NCI-H460 (cell line): Measurements from ENCODE around the gene ITGB1BP2. TPM values are rescaled to one million over a fixed set of nuclear protein-coding genes. Genes with fewer than 3 reads are reported as not detected.
"Not testable (repeated sequence)": the region's sequence is repeated elsewhere in the genome, so short reads cannot be mapped to it uniquely, and the experiment has no call there.

Source experiments
- DNase-seq: peaks from one replicate; pipeline ENCODE4 v3.0.0-alpha.2; 2016; ENCODE audit warnings: low read depth; ENCODE audit errors: extremely low read depth
- polyA plus RNA-seq: library from polyadenylated mRNA; depleted of rRNA; stranded (reverse); fragments of >200 nt; gene quantifications from 2 replicates; pipeline ENCODE4 v1.2.3, GENCODE V29; 2014; cell fraction: nucleus; rRNA removed
- total RNA-seq: library from RNA; depleted of rRNA; stranded (reverse); fragments of >200 nt; shearing (Covaris generic); gene quantifications from 2 replicates; pipeline ENCODE4 v1.2.3, GENCODE V29; 2014; rRNA removed

Gene ITGB1BP2
- total RNA-seq: 1.6 and 2.9 TPM in 2 replicates
- 0.62 and 2.5 TPM in 2 replicates for polyA plus RNA-seq

- no peak for DNase-seq
These were observed at the start of gene ITGB1BP2 for GRCh38 chrX:71301195-71301924. Gene ITGB1BP2 (plus strand): TSS chrX:71301750. CDS start chrX:71301807, 57 bp downstream.

GRCh38 chrX:71252221-71252620, 49.3 kb upstream of the ITGB1BP2 start:
- no peak for DNase-seq

GRCh38 chrX:71253253-71254091, 48.1 kb upstream of the ITGB1BP2 start:
- peak; percentile 33 for DNase-seq

GRCh38 chrX:71254092-71254963, 47.2 kb upstream of the ITGB1BP2 start, which contains the start of gene ZMYM3:
Gene ZMYM3 (minus strand): TSS chrX:71254140. CDS start chrX:71253255, 885 bp downstream.
- peak; percentile 82 for DNase-seq

GRCh38 chrX:71256051-71256450, 45.5 kb upstream of the ITGB1BP2 start:
- DNase-seq: no peak

- no peak for DNase-seq
These were observed 44.7 kb upstream of the ITGB1BP2 start for GRCh38 chrX:71256856-71257255.

- DNase-seq: not testable (repeated sequence)
These were observed 32.9 kb upstream of the ITGB1BP2 start for GRCh38 chrX:71268624-71269023.

- DNase-seq: no peak
These were observed 31.7 kb upstream of the ITGB1BP2 start for GRCh38 chrX:71269801-71270395.

- DNase-seq: not testable (repeated sequence)
These were observed 29.2 kb upstream of the ITGB1BP2 start for GRCh38 chrX:71272313-71272712.

GRCh38 chrX:71281300-71281699, 20.2 kb upstream of the ITGB1BP2 start:
- not testable (repeated sequence) for DNase-seq

GRCh38 chrX:71282514-71283402, 18.8 kb upstream of the ITGB1BP2 start:
- DNase-seq: no peak

GRCh38 chrX:71283403-71284143, 18.0 kb upstream of the ITGB1BP2 start, which contains the start of gene NONO:
Gene NONO (plus strand): TSS chrX:71283635. CDS start chrX:71290638, 7,003 bp downstream.
- peak; percentile 99 for DNase-seq

GRCh38 chrX:71285929-71286328, 15.6 kb upstream of the ITGB1BP2 start:
- no peak for DNase-seq

- no peak for DNase-seq
These were observed 10.2 kb upstream of the ITGB1BP2 start for GRCh38 chrX:71291381-71291780.

GRCh38 chrX:71292669-71293365, 8.7 kb upstream of the ITGB1BP2 start:
- no peak for DNase-seq

- DNase-seq: no peak
These were observed 4.7 kb upstream of the ITGB1BP2 start for GRCh38 chrX:71296806-71297205.

GRCh38 chrX:71298119-71298518, 3.4 kb upstream of the ITGB1BP2 start:
- no peak for DNase-seq

GRCh38 chrX:71300064-71300463, 1.5 kb upstream of the ITGB1BP2 start:
- not testable (repeated sequence) for DNase-seq
